ENCODE measurements around the gene ATP11A.

Gene ATP11A

DNA sequence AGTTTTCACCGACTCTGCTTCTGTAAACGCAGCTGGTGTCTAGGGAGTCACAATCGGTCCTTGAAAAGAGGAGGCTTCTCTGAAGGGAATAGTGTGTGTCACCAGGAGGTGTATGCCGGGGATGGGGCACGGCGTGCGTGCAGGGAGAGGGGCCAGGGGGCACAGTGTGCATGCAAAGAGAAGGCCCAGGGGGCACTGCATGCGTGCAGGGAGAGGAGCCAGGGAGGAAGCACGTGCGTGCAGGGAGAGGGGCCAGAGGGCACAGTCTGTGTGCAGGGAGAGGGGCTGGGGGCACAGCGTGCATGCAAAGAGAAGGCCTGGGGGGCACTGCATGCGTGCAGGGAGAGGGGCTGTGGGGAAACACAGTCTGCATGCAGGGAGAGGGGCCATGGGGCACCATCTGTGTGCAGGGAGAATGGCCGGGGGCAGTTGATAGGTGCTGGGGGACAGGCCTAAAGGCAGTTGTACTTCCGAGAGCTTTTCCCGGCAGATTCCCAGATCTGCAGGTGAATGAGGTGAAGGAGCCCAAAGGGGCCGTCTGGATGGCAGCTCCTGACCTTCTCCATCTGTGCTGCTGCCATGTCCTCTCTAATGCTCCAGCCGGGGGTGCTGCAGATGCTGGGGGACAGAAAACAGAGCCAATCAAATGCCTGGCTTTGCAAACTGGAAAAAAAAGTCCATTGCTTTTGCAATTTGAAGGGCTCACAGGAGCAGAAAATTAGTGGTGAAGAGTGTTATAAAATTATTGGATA lies 36.4 kb downstream of the ATP11A start:
- DNase-seq = no peak

DNA sequence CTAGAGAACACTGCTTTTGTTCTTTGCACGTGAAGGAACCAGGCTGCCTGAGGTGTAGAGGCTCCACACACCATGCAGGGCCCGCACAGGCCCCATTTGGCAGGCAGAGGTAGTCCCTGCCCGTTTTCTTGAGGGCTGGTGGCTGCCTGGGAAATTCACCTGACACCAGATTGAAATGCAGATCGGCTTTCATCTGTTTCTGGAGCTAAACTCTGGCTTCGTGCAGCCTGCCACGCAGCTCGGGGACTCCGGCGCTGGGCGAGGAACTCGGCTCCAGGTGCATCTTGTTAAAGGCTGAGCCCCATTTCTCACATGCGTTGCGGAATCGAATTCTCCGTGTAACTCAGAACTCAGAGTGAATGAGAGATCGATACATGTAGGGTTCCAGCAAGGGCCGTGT lies 37.7 kb downstream of the ATP11A start:
- no peak for DNase-seq

DNA sequence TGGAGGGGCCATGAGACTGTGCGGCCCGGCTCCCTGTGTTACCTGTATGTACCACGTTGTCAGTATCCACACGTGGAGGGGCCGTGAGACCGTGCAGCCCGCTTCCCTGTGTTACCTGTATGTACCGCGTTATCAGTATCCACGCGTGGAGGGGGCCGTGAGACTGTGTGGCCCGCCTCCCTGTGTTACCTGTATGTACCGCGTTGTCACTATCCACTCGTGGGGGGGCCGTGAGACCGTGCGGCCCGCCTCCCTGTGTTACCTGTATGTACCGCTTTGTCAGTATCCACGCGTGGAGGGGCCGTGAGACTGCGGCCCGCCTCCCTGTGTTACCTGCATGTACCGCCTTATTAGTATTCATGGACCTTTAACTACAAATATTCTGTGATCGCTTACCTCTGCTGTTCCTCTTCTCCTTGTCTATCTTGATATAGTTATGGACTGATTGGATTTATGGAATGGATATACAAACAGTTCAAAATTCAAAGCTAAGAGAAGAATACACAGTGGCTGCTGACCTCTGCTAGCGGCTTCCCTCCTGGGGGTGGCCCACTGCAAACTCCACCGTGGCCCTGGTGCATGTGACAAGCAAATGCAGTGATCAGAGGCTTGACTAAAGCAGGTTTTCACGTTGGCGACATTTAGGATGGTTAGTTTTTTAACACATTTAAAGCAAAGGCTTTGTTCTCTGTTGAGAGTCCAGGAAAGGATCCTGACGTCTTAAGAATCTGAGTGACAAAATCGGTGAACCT lies 38.7 kb downstream of the ATP11A start:
- no peak for DNase-seq

DNA sequence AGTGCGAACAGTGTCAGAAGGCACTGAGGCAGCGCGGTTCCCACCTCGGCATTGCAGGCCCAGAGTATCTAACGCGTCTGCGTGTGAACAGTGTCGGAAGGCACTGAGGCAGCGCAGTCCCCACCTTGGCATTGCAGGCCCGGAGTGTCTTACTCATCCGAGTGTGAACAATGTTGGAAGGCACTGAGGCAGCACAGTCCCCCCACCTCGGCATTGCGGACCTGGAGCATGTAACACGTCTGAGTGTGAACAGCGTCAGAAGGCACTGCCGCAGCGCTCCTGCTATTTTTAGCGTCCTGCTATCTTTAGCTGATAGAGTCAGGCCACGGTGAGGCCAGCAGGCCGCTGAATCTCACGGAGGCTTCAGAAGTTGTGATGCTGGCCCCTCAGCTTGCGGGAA lies 39.6 kb downstream of the ATP11A start:
- DNase-seq = no peak

DNA sequence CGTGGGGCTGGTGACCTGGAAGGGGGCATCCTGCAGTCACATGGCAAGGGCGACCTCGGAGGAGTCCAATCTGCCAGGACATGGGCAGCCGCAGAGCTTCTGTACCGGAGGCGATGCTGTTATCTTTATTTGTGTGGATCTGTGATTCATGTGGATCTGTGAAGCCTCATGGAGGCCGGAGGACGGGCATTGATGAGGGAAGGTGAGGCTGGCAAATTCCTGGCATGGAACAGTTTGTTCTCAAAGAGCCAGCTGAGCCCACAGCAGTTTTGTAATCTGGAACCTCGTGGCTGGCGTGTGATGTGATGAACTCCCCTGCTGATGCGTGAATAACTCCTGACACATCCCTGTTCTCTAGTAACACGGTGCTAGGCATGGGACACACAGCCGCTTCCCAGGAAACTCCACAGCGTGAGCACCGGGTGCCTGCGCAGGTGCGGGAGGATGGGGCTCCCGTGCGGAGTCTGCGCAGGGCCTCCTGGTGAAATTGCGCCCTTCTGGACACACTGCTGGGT lies 40.4 kb downstream of the ATP11A start:
- DNase-seq = no peak

DNA sequence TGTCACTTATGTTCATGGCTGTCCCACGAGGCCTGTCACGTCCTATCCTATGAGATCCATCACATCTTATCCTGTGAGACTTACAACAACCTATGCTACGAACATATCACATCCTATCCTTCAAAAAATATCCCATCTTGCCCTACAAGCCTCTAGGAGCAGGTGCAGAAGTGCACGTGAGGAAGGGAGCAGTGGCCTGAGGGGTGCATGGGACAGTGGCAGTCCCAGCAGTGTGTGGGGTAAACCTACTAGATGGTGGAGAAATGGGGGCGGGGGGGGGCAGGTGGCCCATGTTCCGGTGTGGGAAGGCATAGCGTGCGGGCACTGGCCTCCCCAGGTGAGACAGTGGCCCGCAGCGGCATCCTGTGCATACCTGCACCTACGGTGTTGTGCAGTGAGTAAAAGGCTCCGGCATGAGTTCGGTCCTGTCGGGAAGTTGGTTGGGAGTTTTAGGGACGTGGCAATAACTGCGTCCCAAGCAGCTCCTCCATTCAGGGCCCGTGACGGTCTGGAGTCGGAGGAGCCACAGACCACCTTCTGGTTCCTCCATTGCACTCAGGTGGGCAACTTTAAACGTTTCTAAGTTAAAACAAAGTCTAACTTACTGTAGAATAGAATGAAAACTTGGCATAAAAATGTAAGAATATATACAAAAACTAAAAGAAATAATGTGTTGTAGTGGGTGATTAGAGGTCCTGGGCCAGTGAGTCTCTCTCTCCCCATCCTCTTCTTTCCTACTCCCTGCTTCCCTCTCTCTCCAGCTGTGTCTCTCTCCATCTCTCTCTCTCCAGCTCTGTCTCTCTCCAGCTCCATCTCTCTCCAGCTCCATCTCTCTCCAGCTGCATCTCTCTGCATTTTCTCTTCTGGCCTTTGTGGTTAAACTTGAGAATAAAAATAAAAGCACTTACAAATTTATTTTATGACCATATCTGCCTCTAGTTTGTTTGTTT lies 42.1 kb downstream of the ATP11A start:
- no peak for DNase-seq

DNA sequence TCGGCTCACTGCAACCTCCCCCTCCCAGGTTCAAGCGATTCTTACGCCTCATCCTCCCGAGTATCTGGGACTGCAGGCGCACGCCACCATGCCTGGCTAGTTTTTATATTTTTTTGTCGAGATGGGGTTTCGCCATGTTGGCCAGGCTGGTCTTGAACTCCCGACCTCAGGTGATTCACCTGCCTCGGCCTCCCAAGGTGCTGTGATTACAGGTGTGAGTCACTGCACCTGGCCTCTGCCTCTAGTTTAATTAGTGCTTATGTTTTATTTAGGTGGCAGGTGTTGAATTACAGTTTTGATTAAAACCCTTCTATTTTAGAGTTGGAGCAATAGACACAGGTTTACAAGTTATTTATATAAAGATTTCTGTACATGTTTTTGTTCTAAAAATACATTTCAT lies 42.8 kb downstream of the ATP11A start:
- DNase-seq = no peak

DNA sequence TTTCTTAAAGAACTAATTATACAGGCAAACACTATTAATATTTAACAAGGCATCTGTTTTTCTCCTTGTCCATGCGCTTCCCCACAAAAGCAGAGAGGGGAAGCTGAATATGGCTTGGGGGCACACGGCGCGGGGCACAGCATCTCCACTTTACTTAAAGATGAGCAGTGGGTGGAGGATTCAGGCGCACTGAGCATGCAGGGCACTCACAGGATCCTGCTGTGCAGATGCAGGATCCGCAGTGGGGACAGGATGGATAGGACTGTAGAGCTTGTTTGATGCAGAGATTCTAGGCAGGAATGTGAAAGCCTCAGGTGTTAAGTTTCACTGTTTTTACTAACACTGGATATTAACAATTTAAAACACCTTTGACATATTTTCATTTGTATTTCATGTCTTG lies 43.3 kb downstream of the ATP11A start:
- DNase-seq = no peak

DNA sequence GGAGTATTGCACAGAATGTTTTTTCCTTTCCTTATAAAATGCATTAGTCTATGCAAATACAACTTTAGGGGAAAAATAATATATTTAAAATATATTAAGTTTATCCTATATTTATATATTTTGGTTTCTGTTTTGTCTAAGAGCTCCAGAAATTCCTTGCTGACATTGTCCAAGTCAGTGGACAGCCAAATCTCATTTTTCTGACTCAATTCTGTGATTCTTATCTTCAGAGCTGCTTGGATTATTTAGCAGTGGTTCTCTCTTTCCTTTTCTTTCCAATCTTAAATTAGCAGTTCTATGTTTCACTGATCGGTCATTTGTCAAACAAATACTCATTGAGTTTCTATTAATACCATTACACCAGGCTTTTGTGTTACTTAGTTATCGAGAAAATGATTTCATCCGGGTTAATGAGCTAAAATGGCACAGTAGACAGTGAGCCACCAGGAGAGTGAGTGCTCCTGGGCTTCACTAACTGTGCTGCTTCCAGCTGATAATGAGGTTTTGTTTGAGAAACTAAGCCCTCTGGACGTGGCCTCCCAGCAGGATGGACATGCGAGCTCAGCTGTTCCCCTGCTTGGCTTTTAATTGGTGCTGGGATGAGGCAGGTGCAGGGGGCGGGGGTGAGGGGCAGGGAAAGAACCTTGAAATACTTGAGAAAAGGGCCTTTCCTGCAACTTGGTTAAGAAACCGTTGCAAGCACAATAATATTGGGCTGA lies 44.0 kb downstream of the ATP11A start:
- no peak for DNase-seq

DNA sequence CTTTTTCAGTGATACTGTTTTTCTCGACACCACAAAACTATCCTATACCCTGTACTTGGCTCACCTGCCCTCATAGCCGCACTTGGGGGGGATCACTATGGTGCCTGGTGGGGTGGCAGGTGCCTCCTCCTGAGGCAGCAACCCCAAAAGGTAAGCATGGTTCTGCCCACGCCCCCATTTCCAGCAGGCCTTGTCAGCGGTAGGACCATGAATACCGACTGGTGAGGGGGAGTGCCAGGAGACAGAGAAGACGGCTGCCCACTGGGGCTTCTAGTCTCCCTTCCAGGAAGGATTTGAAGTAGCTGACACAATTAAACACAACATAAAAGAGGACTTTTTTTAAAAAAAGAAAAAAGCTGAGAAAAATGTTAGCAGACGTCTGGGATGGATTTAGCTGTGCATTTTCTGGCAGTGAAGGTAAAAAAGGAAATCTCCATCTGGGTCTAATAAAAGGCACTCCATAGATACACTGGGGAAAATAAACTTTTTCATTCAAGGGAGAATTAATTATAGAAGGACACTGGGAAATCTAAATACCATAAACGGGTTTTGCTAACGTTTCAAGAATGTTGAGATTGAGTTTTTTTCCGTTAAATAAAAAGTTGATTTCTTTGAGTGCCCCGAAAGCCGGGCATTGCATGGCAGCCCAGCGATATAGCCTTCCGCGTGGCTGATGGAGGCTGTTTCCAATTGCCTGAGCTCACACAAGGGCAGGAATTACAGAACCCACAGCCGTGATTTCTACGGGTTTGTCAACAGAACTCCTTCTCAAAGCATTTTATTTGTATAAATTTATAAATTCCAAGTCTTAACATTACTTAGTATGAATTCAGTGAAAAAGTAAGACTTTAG lies 45.1 kb downstream of the ATP11A start:
- peak; percentile 75 for DNase-seq

DNA sequence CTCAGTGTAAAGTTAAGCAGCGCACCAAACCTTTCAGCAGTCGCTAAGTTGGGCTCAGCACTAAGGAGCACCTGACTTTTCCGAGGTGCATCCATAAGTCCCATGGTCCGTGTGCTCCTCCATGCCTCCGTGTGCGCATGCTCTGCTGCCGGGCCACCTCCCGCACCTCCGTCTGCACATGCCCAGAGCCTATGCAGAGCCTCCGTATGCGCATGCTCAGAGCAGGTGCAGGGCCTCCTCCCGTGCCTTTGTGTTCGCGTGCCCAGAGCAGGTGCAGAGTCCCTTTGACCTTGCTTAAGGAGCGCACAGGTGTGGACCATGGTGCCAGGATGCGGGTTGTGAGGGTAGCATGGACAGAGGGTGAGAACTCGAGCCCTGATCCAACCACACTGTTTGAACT lies 46.0 kb downstream of the ATP11A start:
- DNase-seq = no peak

DNA sequence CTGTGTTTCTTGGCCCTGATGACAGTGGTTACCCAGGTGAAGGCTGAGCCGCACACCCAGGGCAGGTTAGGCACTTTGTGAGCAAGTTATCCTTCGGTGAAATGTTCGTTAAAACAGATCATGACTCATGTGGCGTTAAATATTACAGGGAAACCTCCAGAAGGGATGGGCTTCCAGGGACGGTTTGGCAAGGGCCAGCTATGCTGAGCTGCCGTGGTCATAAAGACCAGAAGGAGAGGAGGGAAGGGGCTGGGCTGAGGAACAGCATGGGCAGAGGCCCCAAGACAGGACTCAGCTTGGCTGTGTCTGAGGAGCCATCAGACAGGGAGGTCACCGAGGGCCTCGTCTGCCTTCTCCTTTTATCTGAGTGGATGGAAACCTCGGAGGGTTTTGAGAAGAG lies 47.5 kb downstream of the ATP11A start:
- no peak for DNase-seq

DNA sequence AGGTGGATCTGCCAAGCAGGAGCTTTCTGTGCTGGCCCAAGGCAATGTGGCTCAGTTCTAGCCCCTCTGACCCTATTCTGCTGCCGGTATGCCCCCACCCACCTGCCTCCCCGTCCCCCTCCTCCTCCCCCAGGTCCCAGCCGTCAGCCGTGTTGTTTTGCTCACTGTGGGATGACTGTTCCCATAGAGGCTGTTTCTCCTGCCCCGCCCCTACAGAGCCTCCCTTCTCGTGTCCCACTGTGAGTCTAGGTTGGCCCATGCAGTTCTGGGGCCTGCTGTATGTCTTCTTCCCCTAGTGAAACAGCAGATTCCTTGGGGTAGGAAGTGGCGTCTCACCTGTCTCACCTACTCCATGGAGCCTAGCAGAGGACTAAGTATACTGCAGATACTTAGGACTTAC lies 48.8 kb downstream of the ATP11A start:
- DNase-seq = no peak

DNA sequence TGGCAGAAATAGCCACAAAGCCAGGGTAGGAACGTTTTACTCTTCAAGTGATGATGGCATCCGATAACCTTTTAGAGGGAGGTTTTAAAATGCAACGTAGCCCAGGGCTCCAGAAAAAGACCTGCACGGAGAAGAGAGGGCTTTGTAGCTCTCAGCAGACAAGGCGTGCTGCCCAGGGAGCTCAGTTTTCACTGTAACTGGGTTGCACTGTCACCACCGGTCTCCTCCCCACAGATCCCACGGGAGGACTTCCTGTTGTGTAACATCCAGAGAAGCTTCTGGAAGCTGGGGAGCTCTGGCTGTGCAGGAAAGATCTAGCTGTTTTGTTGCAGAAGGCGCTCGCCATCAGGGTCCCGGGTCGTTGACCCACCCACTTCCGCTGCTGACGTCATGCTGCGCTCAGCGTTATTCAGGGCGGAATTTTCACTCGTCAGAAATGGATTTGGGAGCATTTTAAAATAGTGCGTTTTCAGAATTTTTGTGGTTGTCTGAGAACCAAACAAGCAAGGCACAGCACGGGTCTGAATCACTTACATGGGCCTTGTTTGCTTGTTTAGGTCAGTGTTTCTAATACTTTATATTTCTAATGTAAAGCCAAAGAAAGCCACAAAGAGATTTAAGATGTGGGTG lies 50.8 kb downstream of the ATP11A start:
- peak; percentile 47 for DNase-seq

DNA sequence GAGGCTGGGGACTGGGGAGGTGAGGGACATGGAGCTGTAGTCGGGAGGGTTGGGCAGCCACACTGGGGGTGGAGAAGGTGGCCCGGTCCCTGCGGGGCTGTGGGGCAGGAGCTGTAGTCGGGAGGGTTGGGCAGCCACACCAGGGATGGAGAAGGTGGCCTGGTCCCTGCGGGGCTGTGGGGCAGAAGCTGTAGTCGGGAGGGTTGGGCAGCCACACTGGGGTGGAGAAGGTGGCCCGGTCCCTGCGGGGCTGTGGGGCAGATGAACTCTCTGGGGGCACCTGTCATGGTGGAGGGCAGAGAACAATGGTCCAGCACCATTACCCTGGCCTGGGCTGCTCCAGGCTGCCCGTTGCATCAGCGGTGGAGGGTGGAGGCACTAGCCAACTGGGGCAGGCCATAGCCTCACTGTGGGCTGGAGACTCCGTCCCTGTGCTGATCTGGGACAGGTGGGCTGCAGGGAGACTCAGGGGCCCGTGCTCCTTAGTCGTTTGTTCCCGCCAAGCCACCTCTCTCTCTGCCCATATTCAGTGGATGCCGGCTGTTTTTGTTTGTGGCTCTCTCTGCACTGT lies 51.4 kb downstream of the ATP11A start:
- DNase-seq = no peak

DNA sequence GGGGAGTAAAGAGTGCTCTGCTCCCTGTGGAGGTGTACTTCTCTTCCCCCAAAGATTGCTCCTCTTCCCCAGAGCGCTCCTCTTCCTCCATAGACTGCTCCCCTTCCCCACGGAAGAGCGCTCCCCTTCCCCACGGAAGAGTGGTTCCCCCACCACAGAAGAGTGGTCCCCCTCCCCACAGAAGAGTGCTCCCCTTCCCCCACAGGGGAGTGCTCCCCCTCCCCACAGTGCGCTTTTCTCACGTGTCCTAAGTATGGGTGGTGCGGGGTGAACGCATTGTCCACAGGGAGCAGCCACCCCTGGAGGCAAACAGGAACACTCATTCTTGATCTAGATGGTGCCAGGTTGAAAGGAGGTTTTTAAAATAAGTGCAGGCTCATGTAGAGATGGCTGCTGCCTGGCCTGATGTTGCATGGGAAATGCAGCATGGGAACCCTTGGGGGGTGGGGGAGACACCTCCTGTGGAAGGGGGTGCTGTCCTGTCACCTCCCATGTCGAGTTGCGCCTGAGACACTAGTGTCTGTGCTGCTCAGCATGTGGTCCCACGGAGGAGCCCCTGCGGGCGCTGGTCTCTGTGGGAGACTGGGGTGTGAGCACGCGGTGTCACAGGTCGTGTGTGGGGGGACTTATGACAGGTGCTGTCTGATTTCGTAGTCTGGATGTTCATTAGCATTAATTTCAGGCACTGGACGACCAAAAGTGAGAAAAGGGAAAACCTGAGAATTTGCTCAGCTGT lies 52.2 kb downstream of the ATP11A start:
- DNase-seq = no peak

DNA sequence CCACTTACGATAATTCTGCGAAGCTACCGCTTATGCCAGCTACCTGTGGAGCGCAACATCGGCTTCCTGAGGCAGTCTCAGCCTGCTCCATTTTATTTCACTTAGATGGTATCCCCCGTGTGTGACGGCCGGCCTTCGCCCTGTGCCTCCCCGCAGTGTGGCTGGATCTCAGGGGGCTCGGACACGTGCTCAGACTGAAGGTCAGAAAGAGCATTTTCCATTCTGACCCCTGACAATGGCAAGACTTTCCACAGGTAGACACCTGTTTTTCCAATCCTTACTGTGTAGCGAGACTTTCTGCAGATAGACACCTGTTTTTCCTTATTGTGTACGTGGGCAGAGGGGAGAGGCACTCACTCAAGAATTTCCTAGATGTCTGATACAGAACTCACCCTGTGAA lies 52.7 kb downstream of the ATP11A start:
- no peak for DNase-seq

DNA sequence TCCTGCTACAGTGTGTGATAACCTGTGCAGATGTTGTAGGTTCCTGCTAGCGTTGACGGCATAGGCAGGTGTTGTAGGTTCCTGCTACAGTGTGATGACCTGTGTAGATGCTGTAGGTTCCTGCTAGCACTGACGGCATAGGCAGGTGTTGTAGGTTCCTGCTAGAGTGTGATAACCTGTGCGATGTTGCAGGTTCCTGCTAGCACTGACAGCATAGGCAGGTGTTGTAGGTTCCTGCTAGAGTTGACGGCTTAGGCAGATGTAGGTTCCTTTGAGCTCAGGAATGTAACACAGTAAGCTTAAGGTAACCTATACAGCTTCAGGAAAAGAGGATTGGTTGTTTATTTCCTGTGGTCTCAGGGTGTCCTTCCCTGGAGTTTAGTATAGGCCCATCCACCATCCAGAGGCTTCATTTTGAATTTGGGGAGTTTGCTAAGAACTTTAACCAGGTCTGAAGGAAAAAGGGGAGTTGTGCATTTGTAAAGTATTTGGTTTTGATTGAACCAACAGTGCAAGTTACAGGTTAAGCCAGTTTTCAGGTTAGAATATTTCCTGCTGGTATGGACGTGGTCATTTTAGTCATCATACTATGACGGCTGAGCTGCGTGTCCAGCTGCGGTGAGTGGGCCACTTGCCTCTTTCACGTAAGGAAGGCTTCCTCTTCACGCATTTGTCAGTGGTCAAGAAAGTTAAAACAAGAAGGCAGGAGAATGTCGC lies 53.8 kb downstream of the ATP11A start:
- DNase-seq = no peak

Measured in fibroblast of skin of abdomen (primary cell).